Caco-2 (cell line): ENCODE results near the gene KPNA6. TPM values are rescaled to one million over a fixed set of nuclear protein-coding genes. Genes with fewer than 3 reads are reported as not detected.

Experiments
- BruUV-seq: library from RNA; stranded (reverse); fragments of 400-500 nt; replicated peaks from 2 replicates; lab custom pipeline; 2021; lab: Mats Ljungman, UMichigan
- CTCF ChIA-PET: fragments of 300-600 bp; sonication (Branson Sonifier 250); formaldehyde crosslinking; loops from one replicate; lab custom pipeline; 2022; ENCODE audit warnings: antibody characterized with exemption; lab: Charles Lee
- POLR2A ChIA-PET: fragments of 300-600 bp; sonication (Branson Sonifier 250); formaldehyde crosslinking; loops from one replicate; lab custom pipeline; 2022; ENCODE audit warnings: antibody characterized with exemption; lab: Charles Lee
- DNase-seq, 2 experiments: peaks; one replicate each; pipeline versions ENCODE4 v3.0.0 to v3.0.0-alpha.2; 2020 to 2022
- H3K27me3 ChIP-seq: replicated peaks from 2 replicates; pipeline ENCODE4 v1.6.0; 2011; ENCODE audit warnings: low read length; ENCODE audit not compliant: control insufficient read depth, insufficient read depth
- H3K36me3 ChIP-seq: 2 replicates; pipeline ENCODE4 v1.5.1; 2011; ENCODE audit warnings: low read length; ENCODE audit not compliant: control insufficient read depth, insufficient read depth
- H3K4me1 ChIP-seq: fragments of 250-450 bp; sonication (Bioruptor Pico); 2 replicates; pipeline ENCODE4 v1.5.1; 2020; ENCODE audit warnings: mild to moderate bottlenecking
- H3K4me3 ChIP-seq: 2 replicates; pipeline ENCODE4 v1.5.1; 2011; ENCODE audit warnings: low read depth, mild to moderate bottlenecking, control low read depth, low read length
- H3K9me3 ChIP-seq: fragments of 250-450 bp; sonication (Bioruptor Pico); 2 replicates; pipeline ENCODE4 v1.5.1; 2020; ENCODE audit warnings: mild to moderate bottlenecking, moderate library complexity
- H3K27ac Mint-ChIP-seq: one replicate; pipeline ENCODE4 v1.8.0; 2022; ENCODE audit warnings: mixed read lengths; ENCODE audit not compliant: unreplicated experiment
- H3K27me3 Mint-ChIP-seq: one replicate; pipeline ENCODE4 v1.8.0; 2022; ENCODE audit warnings: mixed read lengths; ENCODE audit not compliant: insufficient read depth, unreplicated experiment
- H3K36me3 Mint-ChIP-seq: one replicate; pipeline ENCODE4 v1.8.0; 2022; ENCODE audit warnings: mild to moderate bottlenecking, mixed read lengths; ENCODE audit not compliant: insufficient read depth, unreplicated experiment
- H3K4me1 Mint-ChIP-seq: one replicate; pipeline ENCODE4 v1.8.0; 2022; ENCODE audit warnings: low read depth, mixed read lengths; ENCODE audit not compliant: unreplicated experiment
- H3K4me3 Mint-ChIP-seq: one replicate; pipeline ENCODE4 v1.8.0; 2022; ENCODE audit warnings: mild to moderate bottlenecking, moderate library complexity, mixed read lengths; ENCODE audit not compliant: unreplicated experiment
- H3K9me3 Mint-ChIP-seq: one replicate; pipeline ENCODE4 v1.8.0; 2022; ENCODE audit warnings: mixed read lengths; ENCODE audit not compliant: unreplicated experiment
- intact Hi-C: fragments of 100-400 bp; cut with micrococcal nuclease; formaldehyde crosslinking; loops from one replicate; pipeline ENCODE4 v1.10.0; 2022; ENCODE audit not compliant: unreplicated experiment
- total RNA-seq: library from RNA; stranded (reverse); gene quantifications from 2 replicates; pipeline ENCODE4 v1.2.3, GENCODE V29; 2022
- TF ChIP-seq, protein P1 (sequence below), 2 experiments: fragments of 200-600 bp in 1 of 2; IDR thresholded peaks; 1 replicate in 1 of 2; 2 replicates in 1 of 2; pipeline versions ENCODE4 v1.5.1 to v1.8.0; 2011 to 2022; ENCODE audit warnings: antibody characterized with exemption in 1 of 2, control low read depth in 1 of 2, inconsistent platforms in 1 of 2, low read depth in 1 of 2, low read length in 1 of 2, mild to moderate bottlenecking in 1 of 2, moderate library complexity in 1 of 2; ENCODE audit not compliant: insufficient read depth in 1 of 2, severe bottlenecking in 1 of 2, unreplicated experiment in 1 of 2

Gene KPNA6
- total RNA-seq, 1 experiment from 2014 or later, result 52.8 TPM

DNA sequence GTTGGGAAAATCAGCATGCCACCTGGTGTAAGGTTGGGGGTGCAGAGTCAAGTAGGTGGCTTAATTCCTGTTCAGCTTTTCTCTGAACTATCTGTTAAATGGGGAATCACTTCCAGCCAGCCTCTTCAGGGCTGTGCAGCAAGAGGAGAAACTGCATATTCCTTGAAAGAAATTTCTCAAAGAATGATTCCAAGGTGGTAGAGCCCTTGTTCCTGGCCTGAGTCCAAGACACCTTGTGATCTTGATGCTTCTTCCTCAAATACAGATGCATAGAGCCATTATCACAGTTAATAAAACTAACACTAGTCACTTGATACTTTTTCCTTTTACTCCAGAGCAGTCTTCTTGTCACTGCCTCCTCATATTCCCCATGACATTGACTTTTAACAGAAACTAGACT lies 76.8 kb downstream of the KPNA6 start:
- H3K36me3 ChIP-seq, result peaks cover 4% of the 10 kb centered on the region
- no TSS peak for BruUV-seq
- DNase-seq, result no peak
- Mint-ChIP-seq H3K4me3 (no peak overlapping the region), H3K9me3 (no peaks in the 10 kb centered on the region), H3K4me1 (peaks cover 22% of the 10 kb centered on the region), H3K27ac (no peak overlapping the region), H3K36me3 (peaks cover 81% of the 10 kb centered on the region), H3K27me3 (no peaks in the 10 kb centered on the region)
- H3K27me3 ChIP-seq, result no peaks in the 10 kb centered on the region
- TF ChIP-seq, protein P1, sequence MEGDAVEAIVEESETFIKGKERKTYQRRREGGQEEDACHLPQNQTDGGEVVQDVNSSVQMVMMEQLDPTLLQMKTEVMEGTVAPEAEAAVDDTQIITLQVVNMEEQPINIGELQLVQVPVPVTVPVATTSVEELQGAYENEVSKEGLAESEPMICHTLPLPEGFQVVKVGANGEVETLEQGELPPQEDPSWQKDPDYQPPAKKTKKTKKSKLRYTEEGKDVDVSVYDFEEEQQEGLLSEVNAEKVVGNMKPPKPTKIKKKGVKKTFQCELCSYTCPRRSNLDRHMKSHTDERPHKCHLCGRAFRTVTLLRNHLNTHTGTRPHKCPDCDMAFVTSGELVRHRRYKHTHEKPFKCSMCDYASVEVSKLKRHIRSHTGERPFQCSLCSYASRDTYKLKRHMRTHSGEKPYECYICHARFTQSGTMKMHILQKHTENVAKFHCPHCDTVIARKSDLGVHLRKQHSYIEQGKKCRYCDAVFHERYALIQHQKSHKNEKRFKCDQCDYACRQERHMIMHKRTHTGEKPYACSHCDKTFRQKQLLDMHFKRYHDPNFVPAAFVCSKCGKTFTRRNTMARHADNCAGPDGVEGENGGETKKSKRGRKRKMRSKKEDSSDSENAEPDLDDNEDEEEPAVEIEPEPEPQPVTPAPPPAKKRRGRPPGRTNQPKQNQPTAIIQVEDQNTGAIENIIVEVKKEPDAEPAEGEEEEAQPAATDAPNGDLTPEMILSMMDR (IDR thresholded peaks at IDR 0.05; ENCODE audit: insufficient read depth in 1 of 2, low read depth in 1 of 2, low read length in 1 of 2, severe bottlenecking in 1 of 2, unreplicated experiment in 1 of 2), result no peak
- no peaks in the 10 kb centered on the region for H3K9me3 ChIP-seq
- ChIA-PET POLR2A (no interaction called here), CTCF (no interaction called here)
- intact Hi-C loops, result no loop called here
- no peaks in the 10 kb centered on the region for H3K4me1 ChIP-seq
- no peak overlapping the region for H3K4me3 ChIP-seq

- H3K27me3 Mint-ChIP-seq, result no peaks in the 10 kb centered on the region
- BruUV-seq, result TSS peak; percentile 0
- CTCF ChIA-PET, result no interaction called here
- H3K36me3 Mint-ChIP-seq, result peaks cover 76% of the 10 kb centered on the region
- H3K4me1 Mint-ChIP-seq, result peaks cover 12% of the 10 kb centered on the region
- H3K9me3 ChIP-seq, result no peaks in the 10 kb centered on the region
- H3K27me3 ChIP-seq, result no peaks in the 10 kb centered on the region
- no peaks in the 10 kb centered on the region for H3K4me1 ChIP-seq
- H3K4me3 ChIP-seq, result no peak overlapping the region
- peak overlapping the region; percentile 79 for H3K27ac Mint-ChIP-seq
- no peaks in the 10 kb centered on the region for H3K9me3 Mint-ChIP-seq
- POLR2A ChIA-PET, result no interaction called here
- DNase-seq, result no peak
- TF ChIP-seq, protein P1 (IDR thresholded peaks at IDR 0.05; ENCODE audit: insufficient read depth in 1 of 2, low read depth in 1 of 2, low read length in 1 of 2, severe bottlenecking in 1 of 2, unreplicated experiment in 1 of 2), result no peak
- intact Hi-C loops, result no loop called here
- H3K36me3 ChIP-seq, result peaks cover 4% of the 10 kb centered on the region
- H3K4me3 Mint-ChIP-seq, result no peak overlapping the region
Measured at GRCh38 chr1:32186077-32186476, 78.2 kb downstream of the KPNA6 start.

- H3K36me3 Mint-ChIP-seq, result peaks cover 75% of the 10 kb centered on the region
- Histone ChIP-seq H3K36me3 (peaks cover 4% of the 10 kb centered on the region), H3K9me3 (no peaks in the 10 kb centered on the region), H3K4me1 (no peaks in the 10 kb centered on the region), H3K27me3 (no peaks in the 10 kb centered on the region), H3K4me3 (no peak overlapping the region)
- H3K4me3 Mint-ChIP-seq, result no peak overlapping the region
- TF ChIP-seq, protein P1 (IDR thresholded peaks at IDR 0.05; ENCODE audit: insufficient read depth in 1 of 2, low read depth in 1 of 2, low read length in 1 of 2, severe bottlenecking in 1 of 2, unreplicated experiment in 1 of 2), result no peak
- intact Hi-C loops, result no loop called here
- CTCF ChIA-PET, result no interaction called here
- POLR2A ChIA-PET, result no interaction called here
- H3K27ac Mint-ChIP-seq, result peak overlapping the region; percentile 79
- no peak for DNase-seq
- H3K9me3 Mint-ChIP-seq, result no peaks in the 10 kb centered on the region
- H3K4me1 Mint-ChIP-seq, result peaks cover 8% of the 10 kb centered on the region
- no TSS peak for BruUV-seq
- no peaks in the 10 kb centered on the region for H3K27me3 Mint-ChIP-seq
Measured at GRCh38 chr1:32186491-32186890, 78.6 kb downstream of the KPNA6 start.
